GM23338 (cell line): ENCODE data around the gene PCDHGA9.

Experiments used
- CREB1 ChIP-seq: fragments of 250-450 bp; sonication (Bioruptor Pico); IDR thresholded peaks from 2 replicates; pipeline ENCODE4 v1.5.0; 2020; ENCODE audit warnings: low read depth, mild to moderate bottlenecking, moderate library complexity
- CTCF ChIP-seq, 2 experiments: fragments of 200-600 bp in 1 of 2; sonication (generic) in 1 of 2; conservative IDR thresholded peaks; 2 replicates each; pipeline versions ENCODE4 v1.5.1 to v1.6.1; 2016 to 2017; ENCODE audit warnings: antibody characterized with exemption in 2 of 2, low read depth in 2 of 2, mild to moderate bottlenecking in 2 of 2, moderate library complexity in 1 of 2
- ETS1 ChIP-seq: IDR thresholded peaks from 2 replicates; pipeline ENCODE4 v1.6.1; 2016; ENCODE audit warnings: antibody characterized with exemption
- EZH2 ChIP-seq: fragments of 200-600 bp; sonication (generic); IDR thresholded peaks from one replicate; pipeline ENCODE4 v1.8.0; 2017; ENCODE audit warnings: antibody characterized with exemption, mild to moderate bottlenecking, low read depth; ENCODE audit not compliant: unreplicated experiment
- EZH2phosphoT487 ChIP-seq: fragments of 200-600 bp; sonication (generic); IDR thresholded peaks from one replicate; pipeline ENCODE4 v1.8.1; 2018; ENCODE audit warnings: antibody characterized with exemption; ENCODE audit not compliant: unreplicated experiment
- JUNB ChIP-seq: IDR thresholded peaks from one replicate; pipeline ENCODE4 v1.6.1; 2016; ENCODE audit warnings: antibody characterized with exemption; ENCODE audit not compliant: unreplicated experiment
- POLR2AphosphoS5 ChIP-seq: IDR thresholded peaks from 2 replicates; pipeline ENCODE4 v1.6.1; 2016; ENCODE audit warnings: antibody characterized with exemption, low read depth
- REST ChIP-seq: IDR thresholded peaks from one replicate; pipeline ENCODE4 v1.6.1; 2018; ENCODE audit warnings: antibody characterized with exemption; ENCODE audit not compliant: unreplicated experiment

GRCh38 chr5:141399555-141400258 lies 2.9 kb upstream of the PCDHGA9 start:
- TF ChIP-seq EZH2 (no peak), POLR2AphosphoS5 (no peak), CTCF (conservative IDR thresholded peaks at IDR 0.05; ENCODE audit: low read depth in 2 of 2) (no peak), CREB1 (CRISPR knock-in tag) (no peak), REST (no peak), JUNB (no peak), EZH2phosphoT487 (no peak), ETS1 (no peak)
